HCT116 (cell line): ENCODE data around the gene PIK3CD. TPM values are rescaled to one million over a fixed set of nuclear protein-coding genes. Genes with fewer than 3 reads are reported as not detected.

Source experiments
- ATAC-seq: fragments of 200-7000 bp; cut with Tn5 transposase; 2 replicates; pipeline ENCODE4 v1.9.1; 2020; ENCODE audit warnings: mild to moderate bottlenecking, moderate library complexity
- BruUV-seq: library from RNA; stranded (reverse); fragments of 400-500 nt; replicated peaks from 2 replicates; lab custom pipeline; 2021; lab: Mats Ljungman, UMichigan
- CTCF ChIA-PET: fragments of 300-600 bp; sonication (Branson Sonifier 250); formaldehyde crosslinking; loops from one replicate; lab custom pipeline; 2021; ENCODE audit warnings: antibody characterized with exemption; lab: Charles Lee
- POLR2A ChIA-PET: fragments of 300-600, 350-600 bp; sonication (Branson Sonifier 250); formaldehyde crosslinking; loops from one replicate; lab custom pipeline; 2021; ENCODE audit warnings: antibody characterized with exemption; lab: Charles Lee
- RAD21 ChIA-PET, 2 experiments: fragments of 300-600 bp; sonication (Branson Sonifier 250); formaldehyde crosslinking; loops; one replicate each; lab custom pipeline; 2023; ENCODE audit warnings: low total read pairs in 2 of 2; ENCODE audit not compliant: uncharacterized antibody in 2 of 2, unreplicated experiment in 2 of 2, low non-redundant PET in 1 of 2; lab: Charles Lee
- DNase-seq: peaks from one replicate; pipeline ENCODE4 v3.0.0-alpha.2; 2010; ENCODE audit warnings: low read depth, low spot score
- H2AFZ ChIP-seq: fragments of 200-600 bp; shearing (Covaris generic), sonication (generic); 2 replicates; pipeline ENCODE4 v1.6.1; 2017; ENCODE audit warnings: low read depth, mixed run types, mixed read lengths, antibody characterized with exemption, low read length; ENCODE audit not compliant: poor library complexity, severe bottlenecking
- H3K27ac ChIP-seq: 2 replicates; pipeline ENCODE4 v1.5.1; 2012; ENCODE audit warnings: low read depth, low read length
- H3K27me3 ChIP-seq: fragments of 200-600 bp; sonication (generic); 2 replicates; pipeline ENCODE4 v1.6.1; 2016; ENCODE audit warnings: mixed run types, low read length, mixed read lengths; ENCODE audit not compliant: insufficient read depth
- H3K36me3 ChIP-seq, 2 experiments: fragments of 200-500 bp in 1 of 2; fragments of 200-600 bp in 1 of 2; sonication (Bioruptor generic) in 1 of 2; sonication (generic) in 1 of 2; 2 replicates each; pipeline versions ENCODE4 v1.5.1 to v1.6.1; 2014 to 2016; ENCODE audit warnings: low read length in 2 of 2, inconsistent platforms in 1 of 2, mixed read lengths in 1 of 2, mixed run types in 1 of 2; ENCODE audit not compliant: insufficient read depth in 2 of 2, control insufficient read depth in 1 of 2
- H3K4me1 ChIP-seq, 2 experiments: fragments of 200-600 bp in 1 of 2; sonication (generic) in 1 of 2; 2 replicates each; pipeline versions ENCODE4 v1.5.1 to v1.6.1; 2012 to 2017; ENCODE audit warnings: low read length in 2 of 2, inconsistent platforms in 1 of 2, mild to moderate bottlenecking in 1 of 2, mixed read lengths in 1 of 2, mixed run types in 1 of 2, moderate library complexity in 1 of 2; ENCODE audit not compliant: insufficient read depth in 2 of 2, control insufficient read depth in 1 of 2
- H3K4me2 ChIP-seq: fragments of 200-600 bp; sonication (generic); 2 replicates; pipeline ENCODE4 v1.6.1; 2017; ENCODE audit warnings: mixed run types, low read length, mixed read lengths
- H3K4me3 ChIP-seq, 2 experiments: fragments of 200-600 bp in 1 of 2; sonication (generic) in 1 of 2; replicated peaks in 1 of 2; 2 replicates each; pipeline ENCODE4 v1.5.1; 2011 to 2016; ENCODE audit warnings: low read length in 2 of 2, control low read depth in 1 of 2, low read depth in 1 of 2, mild to moderate bottlenecking in 1 of 2, mixed read lengths in 1 of 2, mixed run types in 1 of 2
- H3K79me2 ChIP-seq: fragments of 200-600 bp; sonication (generic); 2 replicates; pipeline ENCODE4 v1.6.1; 2017; ENCODE audit warnings: mild to moderate bottlenecking, mixed run types, low read length, moderate library complexity, mixed read lengths; ENCODE audit not compliant: insufficient read depth
- H3K9ac ChIP-seq: fragments of 200-600 bp; sonication (generic); 2 replicates; pipeline ENCODE4 v1.6.1; 2016; ENCODE audit warnings: low read length, mixed read lengths
- H3K9me2 ChIP-seq: fragments of 200-600 bp; sonication (generic), shearing (Covaris generic); 2 replicates; pipeline ENCODE4 v1.6.1; 2017; ENCODE audit warnings: mixed run types, mild to moderate bottlenecking, moderate library complexity; ENCODE audit not compliant: insufficient read depth
- H3K9me3 ChIP-seq, 2 experiments: fragments of 200-500 bp in 1 of 2; fragments of 200-600 bp in 1 of 2; sonication (Bioruptor generic) in 1 of 2; sonication (generic) in 1 of 2; 2 replicates each; pipeline ENCODE4 v1.6.1; 2014 to 2017; ENCODE audit warnings: low read length in 2 of 2, mixed read lengths in 2 of 2, inconsistent platforms in 1 of 2, low read depth in 1 of 2, mild to moderate bottlenecking in 1 of 2, mixed run types in 1 of 2, moderate library complexity in 1 of 2; ENCODE audit not compliant: control insufficient read depth in 1 of 2, insufficient read depth in 1 of 2
- H4K20me1 ChIP-seq: fragments of 200-600 bp; sonication (generic), shearing (Covaris generic); 2 replicates; pipeline ENCODE4 v1.6.1; 2017; ENCODE audit warnings: mixed run types, mild to moderate bottlenecking, moderate library complexity; ENCODE audit not compliant: insufficient read depth
- FOSL1 ChIP-seq: IDR thresholded peaks from 2 replicates; pipeline ENCODE4 v1.6.1; 2012; ENCODE audit warnings: low read depth
- POLR2A ChIP-seq: IDR thresholded peaks from 2 replicates; pipeline ENCODE4 v1.7.0; 2011; ENCODE audit warnings: borderline replicate concordance; ENCODE audit not compliant: insufficient read depth, insufficient read length; ENCODE audit errors: extremely low read depth
- POLR2AphosphoS5 ChIP-seq: IDR thresholded peaks from 2 replicates; pipeline ENCODE4 v1.6.1; 2011; ENCODE audit warnings: mild to moderate bottlenecking, low read depth, low read length, moderate library complexity
- SRF ChIP-seq: IDR thresholded peaks from 2 replicates; pipeline ENCODE4 v1.6.1; 2012; ENCODE audit warnings: low read depth
- ZFX ChIP-seq: fragments of 450-650 bp; IDR thresholded peaks from 2 replicates; pipeline ENCODE4 v1.6.1; 2017
- intact Hi-C: fragments of 100-400 bp; cut with micrococcal nuclease; formaldehyde crosslinking; loops from 2 replicates; pipeline ENCODE4 v1.10.0; 2022
- total RNA-seq: library from RNA; stranded (reverse); gene quantifications from one replicate; pipeline ENCODE4 v1.2.1, GENCODE V29; 2021; ENCODE audit not compliant: unreplicated experiment
- TF ChIP-seq, protein P1 (sequence below): IDR thresholded peaks from 2 replicates; pipeline ENCODE4 v1.6.1; 2011; ENCODE audit warnings: mild to moderate bottlenecking, low read length, moderate library complexity; ENCODE audit not compliant: insufficient replicate concordance; ENCODE audit errors: extremely low read depth
- TF ChIP-seq, protein P2 (sequence below): IDR thresholded peaks from 2 replicates; pipeline ENCODE4 v1.6.1; 2012
- TF ChIP-seq, protein P3 (sequence below): IDR thresholded peaks from 2 replicates; pipeline ENCODE4 v1.6.1; 2012
- TF ChIP-seq, protein P4 (sequence below): IDR thresholded peaks from 2 replicates; pipeline ENCODE4 v1.6.1; 2012; ENCODE audit warnings: low read depth

The PIK3CD gene
- total RNA-seq, 1 experiment from 2014 or later = 9.2 TPM

DNA sequence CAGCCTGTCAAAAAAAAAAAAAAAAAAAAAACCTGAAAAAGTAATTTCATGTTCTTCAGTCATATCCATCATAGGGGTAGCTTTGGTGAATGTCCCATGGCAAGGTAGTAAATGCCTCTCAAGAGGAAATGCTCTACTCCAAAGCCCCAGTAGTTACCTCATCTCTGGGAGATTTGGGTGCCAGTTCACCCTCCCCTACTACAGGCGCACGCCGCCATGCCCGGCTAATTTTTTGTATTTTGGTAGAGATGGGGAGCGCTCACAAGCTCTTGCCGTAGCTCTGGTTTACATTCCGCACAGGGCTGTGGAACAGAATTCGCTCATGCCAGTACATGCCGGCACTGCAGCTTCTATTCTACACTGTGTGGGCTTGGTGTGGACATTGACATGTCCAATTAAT, 13.7 kb downstream of the PIK3CD start (continued):
- TF ChIP-seq SRF = no peak

DNA sequence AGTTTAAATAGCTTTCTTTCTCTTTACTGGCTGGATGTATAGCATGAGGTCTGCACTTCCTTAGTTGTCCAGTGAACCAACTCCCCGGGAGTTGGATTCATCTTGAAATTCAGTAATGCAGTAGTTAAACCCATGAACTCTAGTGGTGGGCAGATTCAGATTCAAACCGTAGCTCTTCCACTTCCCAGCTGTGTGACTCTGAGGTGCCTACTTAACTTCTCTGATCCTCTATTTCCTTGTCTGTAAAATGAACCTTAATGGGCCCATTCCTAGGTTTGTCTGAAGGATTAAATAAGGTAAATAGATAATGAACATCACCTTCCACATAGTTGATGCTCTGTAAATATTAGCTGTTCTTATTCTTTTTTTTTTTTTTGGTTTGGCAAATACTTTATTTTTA, 16.5 kb downstream of the PIK3CD start:
- ATAC-seq (no peak), DNase-seq (no peak)
- Histone ChIP-seq H3K4me3 (no peak overlapping the region), H3K27ac (no peak overlapping the region), H4K20me1 (no peaks in the 10 kb centered on the region), H3K9me2 (no peaks in the 10 kb centered on the region), H3K4me1 (peaks cover 9 to 14% of the 10 kb centered on the region in 2 experiments), H3K27me3 (no peaks in the 10 kb centered on the region), H3K36me3 (no peaks in the 10 kb centered on the region), H3K9me3 (no peaks in the 10 kb centered on the region), H2AFZ (no peak overlapping the region), H3K9ac (no peak overlapping the region), H3K79me2 (no peaks in the 10 kb centered on the region), H3K4me2 (no peak overlapping the region)
- RAD21 ChIA-PET = no interaction called here
- intact Hi-C loops = no loop called here
- CTCF ChIA-PET = no interaction called here
- no TSS peak for BruUV-seq
- POLR2A ChIA-PET = no interaction called here
- TF ChIP-seq ZFX (no peak), POLR2A (no peak), SRF (no peak), FOSL1 (no peak), POLR2AphosphoS5 (no peak)
- TF ChIP-seq, protein P1, sequence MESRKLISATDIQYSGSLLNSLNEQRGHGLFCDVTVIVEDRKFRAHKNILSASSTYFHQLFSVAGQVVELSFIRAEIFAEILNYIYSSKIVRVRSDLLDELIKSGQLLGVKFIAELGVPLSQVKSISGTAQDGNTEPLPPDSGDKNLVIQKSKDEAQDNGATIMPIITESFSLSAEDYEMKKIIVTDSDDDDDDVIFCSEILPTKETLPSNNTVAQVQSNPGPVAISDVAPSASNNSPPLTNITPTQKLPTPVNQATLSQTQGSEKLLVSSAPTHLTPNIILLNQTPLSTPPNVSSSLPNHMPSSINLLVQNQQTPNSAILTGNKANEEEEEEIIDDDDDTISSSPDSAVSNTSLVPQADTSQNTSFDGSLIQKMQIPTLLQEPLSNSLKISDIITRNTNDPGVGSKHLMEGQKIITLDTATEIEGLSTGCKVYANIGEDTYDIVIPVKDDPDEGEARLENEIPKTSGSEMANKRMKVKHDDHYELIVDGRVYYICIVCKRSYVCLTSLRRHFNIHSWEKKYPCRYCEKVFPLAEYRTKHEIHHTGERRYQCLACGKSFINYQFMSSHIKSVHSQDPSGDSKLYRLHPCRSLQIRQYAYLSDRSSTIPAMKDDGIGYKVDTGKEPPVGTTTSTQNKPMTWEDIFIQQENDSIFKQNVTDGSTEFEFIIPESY = no peak
- TF ChIP-seq, protein P2, sequence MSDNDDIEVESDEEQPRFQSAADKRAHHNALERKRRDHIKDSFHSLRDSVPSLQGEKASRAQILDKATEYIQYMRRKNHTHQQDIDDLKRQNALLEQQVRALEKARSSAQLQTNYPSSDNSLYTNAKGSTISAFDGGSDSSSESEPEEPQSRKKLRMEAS = no peak
- TF ChIP-seq, protein P3, sequence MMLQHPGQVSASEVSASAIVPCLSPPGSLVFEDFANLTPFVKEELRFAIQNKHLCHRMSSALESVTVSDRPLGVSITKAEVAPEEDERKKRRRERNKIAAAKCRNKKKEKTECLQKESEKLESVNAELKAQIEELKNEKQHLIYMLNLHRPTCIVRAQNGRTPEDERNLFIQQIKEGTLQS = no peak
- TF ChIP-seq, protein P4, sequence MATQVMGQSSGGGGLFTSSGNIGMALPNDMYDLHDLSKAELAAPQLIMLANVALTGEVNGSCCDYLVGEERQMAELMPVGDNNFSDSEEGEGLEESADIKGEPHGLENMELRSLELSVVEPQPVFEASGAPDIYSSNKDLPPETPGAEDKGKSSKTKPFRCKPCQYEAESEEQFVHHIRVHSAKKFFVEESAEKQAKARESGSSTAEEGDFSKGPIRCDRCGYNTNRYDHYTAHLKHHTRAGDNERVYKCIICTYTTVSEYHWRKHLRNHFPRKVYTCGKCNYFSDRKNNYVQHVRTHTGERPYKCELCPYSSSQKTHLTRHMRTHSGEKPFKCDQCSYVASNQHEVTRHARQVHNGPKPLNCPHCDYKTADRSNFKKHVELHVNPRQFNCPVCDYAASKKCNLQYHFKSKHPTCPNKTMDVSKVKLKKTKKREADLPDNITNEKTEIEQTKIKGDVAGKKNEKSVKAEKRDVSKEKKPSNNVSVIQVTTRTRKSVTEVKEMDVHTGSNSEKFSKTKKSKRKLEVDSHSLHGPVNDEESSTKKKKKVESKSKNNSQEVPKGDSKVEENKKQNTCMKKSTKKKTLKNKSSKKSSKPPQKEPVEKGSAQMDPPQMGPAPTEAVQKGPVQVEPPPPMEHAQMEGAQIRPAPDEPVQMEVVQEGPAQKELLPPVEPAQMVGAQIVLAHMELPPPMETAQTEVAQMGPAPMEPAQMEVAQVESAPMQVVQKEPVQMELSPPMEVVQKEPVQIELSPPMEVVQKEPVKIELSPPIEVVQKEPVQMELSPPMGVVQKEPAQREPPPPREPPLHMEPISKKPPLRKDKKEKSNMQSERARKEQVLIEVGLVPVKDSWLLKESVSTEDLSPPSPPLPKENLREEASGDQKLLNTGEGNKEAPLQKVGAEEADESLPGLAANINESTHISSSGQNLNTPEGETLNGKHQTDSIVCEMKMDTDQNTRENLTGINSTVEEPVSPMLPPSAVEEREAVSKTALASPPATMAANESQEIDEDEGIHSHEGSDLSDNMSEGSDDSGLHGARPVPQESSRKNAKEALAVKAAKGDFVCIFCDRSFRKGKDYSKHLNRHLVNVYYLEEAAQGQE = no peak
